Ovary (tissue), 3 donors: Measurements from ENCODE around the gene CASK.

Experiments
- POLR2A ChIP-seq: fragments of 450-650 bp; IDR thresholded peaks from one replicate; pipeline ENCODE4 v1.6.1; 2017; ENCODE audit warnings: antibody characterized with exemption, mild to moderate bottlenecking, moderate library complexity
- TF ChIP-seq, protein P1 (sequence below), 3 donors: fragments of 450-650 bp in 2 of 3; fragments of 200-600 bp in 1 of 3; IDR thresholded peaks; one replicate each; pipeline versions ENCODE4 v1.5.1 to v1.8.0; 2016 to 2022; ENCODE audit warnings: antibody characterized with exemption in 3 of 3, mild to moderate bottlenecking in 1 of 3
- donor health status: DM: no; HTN: no; CAD: no.

DNA sequence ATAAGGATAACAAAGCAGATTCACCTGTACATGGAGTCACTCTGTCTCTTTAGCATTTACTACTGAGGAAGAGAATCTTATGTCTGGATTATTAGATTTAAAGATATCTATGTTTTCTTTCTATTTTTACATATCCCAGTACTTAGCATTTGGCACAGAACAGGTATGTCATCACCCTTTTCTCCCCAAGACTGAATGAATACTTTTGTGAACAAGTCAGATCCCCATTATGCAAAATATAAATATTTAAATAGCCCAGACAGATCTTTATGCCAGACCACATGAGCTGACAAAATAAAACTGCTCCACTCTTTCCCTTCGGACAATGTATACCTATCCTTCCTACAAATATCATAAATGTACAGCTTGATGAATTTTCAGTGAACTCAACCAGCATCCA, 94.5 kb downstream of the CASK start:
- TF ChIP-seq, protein P1, sequence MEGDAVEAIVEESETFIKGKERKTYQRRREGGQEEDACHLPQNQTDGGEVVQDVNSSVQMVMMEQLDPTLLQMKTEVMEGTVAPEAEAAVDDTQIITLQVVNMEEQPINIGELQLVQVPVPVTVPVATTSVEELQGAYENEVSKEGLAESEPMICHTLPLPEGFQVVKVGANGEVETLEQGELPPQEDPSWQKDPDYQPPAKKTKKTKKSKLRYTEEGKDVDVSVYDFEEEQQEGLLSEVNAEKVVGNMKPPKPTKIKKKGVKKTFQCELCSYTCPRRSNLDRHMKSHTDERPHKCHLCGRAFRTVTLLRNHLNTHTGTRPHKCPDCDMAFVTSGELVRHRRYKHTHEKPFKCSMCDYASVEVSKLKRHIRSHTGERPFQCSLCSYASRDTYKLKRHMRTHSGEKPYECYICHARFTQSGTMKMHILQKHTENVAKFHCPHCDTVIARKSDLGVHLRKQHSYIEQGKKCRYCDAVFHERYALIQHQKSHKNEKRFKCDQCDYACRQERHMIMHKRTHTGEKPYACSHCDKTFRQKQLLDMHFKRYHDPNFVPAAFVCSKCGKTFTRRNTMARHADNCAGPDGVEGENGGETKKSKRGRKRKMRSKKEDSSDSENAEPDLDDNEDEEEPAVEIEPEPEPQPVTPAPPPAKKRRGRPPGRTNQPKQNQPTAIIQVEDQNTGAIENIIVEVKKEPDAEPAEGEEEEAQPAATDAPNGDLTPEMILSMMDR (IDR thresholded peaks at IDR 0.05), result no peak
- no peak for TF ChIP-seq POLR2A
